ENCODE measurements around the gene UXS1. TPM values are rescaled to one million over a fixed set of nuclear protein-coding genes. Genes with fewer than 3 reads are reported as not detected.

UXS1 gene
- polyA plus RNA-seq, 3 donors from 2014 or later: 41.9 to 62.3 (median 47.5) TPM

- Mint-ChIP-seq H3K27me3 (ENCODE audit: low read depth in 3 of 3) (peaks cover 4 to 13% (median 6%) of the 10 kb centered on the region in 3 donors), H3K36me3 (no peaks in the 10 kb centered on the region), H3K27ac (no peak overlapping the region), H3K9me3 (no peaks in the 10 kb centered on the region), H3K4me3 (no peak overlapping the region), H3K4me1 (peaks cover 31 to 33% of the 10 kb centered on the region in 2 donors)
- DNase-seq: no peak
Measured at GRCh38 chr2:106061611-106062349, 132.3 kb downstream of the UXS1 start.

- Mint-ChIP-seq H3K9me3 (no peaks in the 10 kb centered on the region), H3K27me3 (ENCODE audit: low read depth in 3 of 3) (peaks cover 0 to 2% (median 0%) of the 10 kb centered on the region in 3 donors), H3K27ac (no peak overlapping the region), H3K4me3 (no peak overlapping the region), H3K4me1 (peaks cover 26 to 28% of the 10 kb centered on the region in 2 donors), H3K36me3 (no peaks in the 10 kb centered on the region)
- DNase-seq: no peak
Measured at GRCh38 chr2:106059416-106060065, 134.6 kb downstream of the UXS1 start.

- no peaks in the 10 kb centered on the region for H3K36me3 Mint-ChIP-seq
- H3K27me3 Mint-ChIP-seq (ENCODE audit: low read depth in 3 of 3): peaks cover 0 to 3% (median 1%) of the 10 kb centered on the region in 3 donors
- peak overlapping the region in 3 of 5 donors; percentile 3 to 38 (median 28) for H3K4me3 Mint-ChIP-seq
- H3K27ac Mint-ChIP-seq: peak overlapping the region in 2 of 6 donors; percentile 33 to 58
- H3K4me1 Mint-ChIP-seq: peaks cover 28 to 37% of the 10 kb centered on the region in 2 donors
- no peaks in the 10 kb centered on the region for H3K9me3 Mint-ChIP-seq
- peak in 1 of 3 donors; percentile 19 for DNase-seq
Measured at GRCh38 chr2:106058469-106059137, 135.5 kb downstream of the UXS1 start.

- no peaks in the 10 kb centered on the region for H3K36me3 Mint-ChIP-seq
- H3K27ac Mint-ChIP-seq: peak overlapping the region in 1 of 6 donors; percentile 21
- H3K4me1 Mint-ChIP-seq: peaks cover 36 to 50% of the 10 kb centered on the region in 2 donors
- H3K4me3 Mint-ChIP-seq: peak overlapping the region in 2 of 5 donors; percentile 4 to 30
- no peaks in the 10 kb centered on the region for H3K9me3 Mint-ChIP-seq
- no peak for DNase-seq
- peaks cover 0 to 6% (median 1%) of the 10 kb centered on the region in 3 donors for H3K27me3 Mint-ChIP-seq (ENCODE audit: low read depth in 3 of 3)
Measured at GRCh38 chr2:106057206-106057605, 136.9 kb downstream of the UXS1 start.

GRCh38 chr2:106054880-106055655, 139.0 kb downstream of the UXS1 start:
- Mint-ChIP-seq H3K36me3 (no peaks in the 10 kb centered on the region), H3K27me3 (ENCODE audit: low read depth in 3 of 3) (peaks cover 0 to 6% (median 3%) of the 10 kb centered on the region in 3 donors), H3K4me3 (no peak overlapping the region), H3K27ac (no peak overlapping the region), H3K9me3 (no peaks in the 10 kb centered on the region), H3K4me1 (peaks cover 36 to 50% of the 10 kb centered on the region in 2 donors)
- DNase-seq: no peak

GRCh38 chr2:106054321-106054720, 139.8 kb downstream of the UXS1 start:
- no peak overlapping the region for H3K27ac Mint-ChIP-seq
- H3K4me3 Mint-ChIP-seq: no peak overlapping the region
- H3K9me3 Mint-ChIP-seq: no peaks in the 10 kb centered on the region
- H3K4me1 Mint-ChIP-seq: peaks cover 34 to 48% of the 10 kb centered on the region in 2 donors
- no peaks in the 10 kb centered on the region for H3K36me3 Mint-ChIP-seq
- peaks cover 0 to 6% (median 3%) of the 10 kb centered on the region in 3 donors for H3K27me3 Mint-ChIP-seq (ENCODE audit: low read depth in 3 of 3)
- no peak for DNase-seq

- H3K36me3 Mint-ChIP-seq: no peaks in the 10 kb centered on the region
- DNase-seq: no peak
- peaks cover 26 to 40% of the 10 kb centered on the region in 2 donors for H3K4me1 Mint-ChIP-seq
- no peak overlapping the region for H3K27ac Mint-ChIP-seq
- peaks cover 0 to 6% (median 3%) of the 10 kb centered on the region in 3 donors for H3K27me3 Mint-ChIP-seq (ENCODE audit: low read depth in 3 of 3)
- no peaks in the 10 kb centered on the region for H3K9me3 Mint-ChIP-seq
- no peak overlapping the region for H3K4me3 Mint-ChIP-seq
Measured at GRCh38 chr2:106053581-106053980, 140.5 kb downstream of the UXS1 start.

GRCh38 chr2:106053116-106053515, 141.0 kb downstream of the UXS1 start:
- H3K4me1 Mint-ChIP-seq: peaks cover 24 to 36% of the 10 kb centered on the region in 2 donors
- no peaks in the 10 kb centered on the region for H3K9me3 Mint-ChIP-seq
- H3K4me3 Mint-ChIP-seq: peak overlapping the region in 1 of 5 donors; percentile 67
- no peak overlapping the region for H3K27ac Mint-ChIP-seq
- DNase-seq: no peak
- H3K36me3 Mint-ChIP-seq: no peaks in the 10 kb centered on the region
- peaks cover 0 to 6% (median 3%) of the 10 kb centered on the region in 3 donors for H3K27me3 Mint-ChIP-seq (ENCODE audit: low read depth in 3 of 3)

- Mint-ChIP-seq H3K9me3 (no peaks in the 10 kb centered on the region), H3K36me3 (no peaks in the 10 kb centered on the region), H3K4me1 (no peaks in the 10 kb centered on the region), H3K27ac (no peak overlapping the region), H3K27me3 (ENCODE audit: low read depth in 3 of 3) (no peaks in the 10 kb centered on the region), H3K4me3 (no peak overlapping the region)
- no peak for DNase-seq
Measured at GRCh38 chr2:106044859-106045258, 149.2 kb downstream of the UXS1 start.

- Mint-ChIP-seq H3K4me3 (no peak overlapping the region), H3K36me3 (no peaks in the 10 kb centered on the region), H3K27ac (no peak overlapping the region), H3K9me3 (no peaks in the 10 kb centered on the region), H3K27me3 (ENCODE audit: low read depth in 3 of 3) (no peaks in the 10 kb centered on the region), H3K4me1 (no peaks in the 10 kb centered on the region)
- DNase-seq: no peak
Measured at GRCh38 chr2:106044021-106044420, 150.1 kb downstream of the UXS1 start.
